Epidermal melanocyte (primary cell): ENCODE data around the gene SMIM22.

ENCODE experiments used
- DNase-seq: peaks from one replicate; pipeline ENCODE4 v3.0.0; 2011; ENCODE audit warnings: low spot score; ENCODE audit not compliant: insufficient read length

Gene SMIM22, protein sequence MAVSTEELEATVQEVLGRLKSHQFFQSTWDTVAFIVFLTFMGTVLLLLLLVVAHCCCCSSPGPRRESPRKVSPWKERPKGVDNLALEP

GRCh38 chr16:4795181-4795827 is at the start of gene SMIM22:
Gene SMIM22 (plus strand): TSS chr16:4795369. CDS start chr16:4795735, 366 bp downstream.
- no peak for DNase-seq

DNA sequence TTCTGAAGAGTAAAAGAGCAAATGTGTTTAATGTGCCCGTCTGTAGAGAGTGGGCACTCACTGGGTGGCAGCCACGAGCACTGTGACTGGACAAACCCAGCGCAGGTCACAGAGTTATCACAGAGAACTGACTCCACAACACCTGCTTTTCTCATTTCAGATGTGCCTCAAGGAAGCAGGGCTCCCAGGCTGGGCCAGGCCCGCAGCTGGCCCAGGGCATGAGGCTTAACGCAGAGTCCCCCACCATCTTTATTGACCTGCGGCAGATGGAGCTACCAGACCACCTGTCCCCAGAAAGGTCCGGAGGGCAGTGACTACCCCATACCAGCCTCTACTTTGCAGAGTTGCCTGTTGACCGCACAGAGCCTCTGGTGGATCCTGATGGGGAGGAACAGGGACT is 49.0 kb upstream of the SMIM22 start:
- peak; percentile 3 for DNase-seq

GRCh38 chr16:4746991-4747574 is 48.1 kb upstream of the SMIM22 start:
- peak; percentile 16 for DNase-seq

GRCh38 chr16:4747906-4748681 is 47.1 kb upstream of the SMIM22 start:
- peak; percentile 4 for DNase-seq

- peak; percentile 5 for DNase-seq
Observed at GRCh38 chr16:4748682-4749411, 46.3 kb upstream of the SMIM22 start.

GRCh38 chr16:4749700-4750257 is 45.4 kb upstream of the SMIM22 start:
- DNase-seq = peak; percentile 3

DNA sequence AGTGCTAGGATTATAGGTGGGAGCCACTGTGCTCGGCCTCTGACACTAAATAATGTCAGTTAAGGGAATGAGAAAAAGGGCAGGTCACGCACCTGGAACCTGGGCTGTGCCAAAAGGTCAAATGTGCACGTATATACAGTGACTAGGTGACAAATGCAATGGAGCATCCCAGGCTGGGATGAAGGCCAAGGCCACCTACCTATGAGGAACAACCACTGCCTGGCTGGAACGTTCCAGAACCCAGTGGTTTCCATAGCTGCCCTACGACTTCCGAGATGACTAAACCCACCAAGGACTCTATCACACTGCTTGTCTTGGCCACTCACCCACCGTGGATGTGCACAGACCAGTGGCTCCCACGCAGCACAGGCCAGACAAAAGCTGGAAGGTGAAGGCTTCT is 44.3 kb upstream of the SMIM22 start:
- DNase-seq = peak; percentile 7

GRCh38 chr16:4752351-4753100 is 42.6 kb upstream of the SMIM22 start:
- DNase-seq = peak; percentile 4

- no peak for DNase-seq
Observed at GRCh38 chr16:4753227-4753626, 41.9 kb upstream of the SMIM22 start.

GRCh38 chr16:4754865-4755264 is 40.3 kb upstream of the SMIM22 start:
- DNase-seq = no peak

DNA sequence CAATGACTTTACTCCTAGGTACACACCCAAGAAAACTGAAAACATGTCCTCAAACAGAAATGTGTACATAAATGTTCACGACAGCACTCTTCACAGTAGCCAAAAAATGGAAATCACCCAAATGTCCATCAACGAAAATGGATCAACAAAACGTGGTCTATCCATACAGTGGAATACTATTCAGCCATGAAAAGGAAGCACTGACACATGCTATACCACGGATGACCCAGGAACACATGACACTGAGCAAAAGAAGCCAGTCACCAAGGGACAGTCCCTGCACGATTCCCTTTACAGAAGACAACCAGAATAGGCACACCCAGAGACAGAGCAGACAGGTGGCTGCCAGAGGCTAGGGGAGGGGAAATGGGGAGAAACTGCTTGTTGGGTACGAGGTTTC is 39.5 kb upstream of the SMIM22 start:
- DNase-seq = no peak

DNA sequence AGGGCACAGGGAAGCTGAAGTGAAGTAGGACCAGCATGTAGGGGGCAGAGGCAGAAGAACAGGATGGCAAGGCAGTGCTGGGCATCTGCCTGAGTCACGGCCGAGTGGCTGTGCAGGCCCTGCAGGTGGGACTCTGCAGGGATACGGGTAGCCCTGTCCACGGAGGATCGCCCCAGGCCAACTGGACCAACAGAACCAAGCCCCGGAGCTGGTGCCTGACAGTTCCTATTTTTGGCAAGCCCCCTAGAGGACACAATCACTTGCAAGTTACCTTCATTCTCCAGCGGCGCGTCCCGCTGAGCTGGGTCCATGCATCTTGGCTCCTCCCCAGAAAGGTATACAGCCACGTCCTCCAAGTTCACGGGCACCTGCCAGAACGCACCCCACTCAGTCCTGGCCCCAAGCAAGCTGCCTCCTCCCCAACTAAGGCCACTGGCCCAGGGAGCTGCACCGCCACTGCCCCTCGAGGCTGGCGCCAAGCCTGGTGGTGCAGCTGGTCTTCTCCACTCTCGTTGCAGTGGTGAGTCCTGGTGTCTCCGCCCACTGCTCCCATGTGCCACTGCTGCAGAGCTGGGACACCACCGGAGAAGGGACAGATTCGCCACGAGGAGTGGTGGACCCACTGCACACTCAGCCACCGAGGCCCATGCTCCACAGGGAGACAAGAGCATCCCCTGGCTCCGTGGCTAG is 34.8 kb upstream of the SMIM22 start:
- no peak for DNase-seq

DNA sequence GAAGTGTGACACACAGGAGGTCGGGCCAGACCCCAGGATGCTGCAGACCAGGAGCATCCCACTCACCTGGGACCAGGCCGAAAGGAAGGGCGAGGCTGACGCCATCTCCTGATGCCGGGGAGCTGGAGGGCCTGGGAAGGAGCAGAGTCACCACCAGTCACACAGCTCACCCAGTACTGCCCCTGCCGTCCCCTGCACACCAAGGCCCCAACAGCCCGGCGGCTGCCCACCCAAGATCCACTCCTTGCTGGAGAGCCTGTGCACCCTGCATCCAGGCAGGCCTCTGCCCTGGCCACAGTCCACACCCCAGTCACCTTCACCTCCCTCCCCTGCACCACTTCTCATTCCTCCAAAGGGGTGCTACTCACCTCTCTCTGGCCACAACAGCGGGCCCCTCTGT is 33.0 kb upstream of the SMIM22 start:
- DNase-seq = no peak

DNA sequence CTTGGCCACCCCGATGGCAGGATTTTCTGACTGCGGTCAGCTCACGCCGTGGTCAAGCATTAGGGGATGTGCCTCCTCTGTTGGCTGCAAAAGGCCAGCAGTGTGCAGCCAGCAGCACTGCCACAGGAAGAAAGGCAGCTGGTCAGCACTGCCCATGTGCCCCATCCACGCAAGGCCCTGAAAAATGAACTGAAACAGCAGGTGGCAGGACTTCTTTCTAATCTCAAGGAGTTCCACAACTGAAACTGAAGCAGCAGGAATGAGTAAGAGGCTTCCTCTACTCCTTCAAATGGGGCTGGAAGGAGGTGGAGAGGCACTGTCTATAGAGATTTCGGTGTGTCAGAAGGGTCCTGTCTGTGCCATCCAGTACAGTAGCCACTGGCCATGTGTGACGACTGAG is 31.4 kb upstream of the SMIM22 start:
- no peak for DNase-seq

DNA sequence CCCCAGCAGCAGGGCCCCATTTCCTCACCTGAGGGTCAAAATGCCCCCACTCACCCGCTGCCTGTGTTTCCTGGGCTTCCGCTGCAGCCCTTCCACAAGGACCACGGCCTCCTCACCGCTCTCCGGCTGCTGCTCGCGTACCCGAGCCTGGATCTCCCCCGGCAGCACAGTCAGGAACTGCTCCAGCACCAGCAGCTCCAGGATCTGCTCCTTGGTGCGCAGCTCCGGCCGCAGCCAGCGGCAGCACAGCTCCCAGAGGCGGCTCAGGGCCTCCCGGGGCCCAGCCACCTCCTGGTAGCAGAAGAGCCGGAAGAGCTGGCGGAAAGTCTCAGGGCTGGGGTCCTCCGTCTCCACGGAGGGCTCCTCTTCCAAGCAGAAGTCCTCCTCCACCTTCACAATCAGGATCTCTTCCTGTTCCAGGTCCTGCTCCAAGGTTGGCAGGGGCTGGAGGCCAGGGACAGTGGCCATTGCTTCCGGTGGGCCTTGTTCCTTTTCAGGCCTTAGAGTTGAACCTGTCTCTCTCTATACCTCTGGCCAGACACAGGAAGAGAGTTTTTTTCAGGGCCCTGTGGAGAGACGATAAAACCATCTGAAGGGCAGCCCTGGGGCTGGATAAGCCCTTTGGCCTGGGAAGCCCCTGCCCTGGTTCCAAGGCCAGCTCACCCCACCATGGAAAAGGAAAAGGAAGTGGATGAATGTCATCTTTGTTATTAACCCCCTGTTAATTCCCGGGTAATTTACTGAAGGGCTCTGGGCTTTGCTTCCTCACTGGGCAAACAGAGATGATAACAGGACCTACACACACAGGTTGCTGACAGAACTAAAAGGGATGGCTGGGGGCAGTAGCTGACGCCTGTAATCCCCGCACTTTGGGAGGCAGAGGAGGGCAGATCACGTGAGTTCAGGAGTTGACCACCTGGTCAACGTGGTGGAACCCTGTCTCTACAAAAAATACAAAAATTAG is 29.4 kb upstream of the SMIM22 start:
- DNase-seq = no peak

GRCh38 chr16:4766875-4767628 is 28.1 kb upstream of the SMIM22 start, which contains the start of gene ZNF500:
Gene ZNF500 (minus strand): TSS chr16:4767162. CDS start chr16:4765978, 1,184 bp downstream.
- DNase-seq = peak; percentile 93

DNA sequence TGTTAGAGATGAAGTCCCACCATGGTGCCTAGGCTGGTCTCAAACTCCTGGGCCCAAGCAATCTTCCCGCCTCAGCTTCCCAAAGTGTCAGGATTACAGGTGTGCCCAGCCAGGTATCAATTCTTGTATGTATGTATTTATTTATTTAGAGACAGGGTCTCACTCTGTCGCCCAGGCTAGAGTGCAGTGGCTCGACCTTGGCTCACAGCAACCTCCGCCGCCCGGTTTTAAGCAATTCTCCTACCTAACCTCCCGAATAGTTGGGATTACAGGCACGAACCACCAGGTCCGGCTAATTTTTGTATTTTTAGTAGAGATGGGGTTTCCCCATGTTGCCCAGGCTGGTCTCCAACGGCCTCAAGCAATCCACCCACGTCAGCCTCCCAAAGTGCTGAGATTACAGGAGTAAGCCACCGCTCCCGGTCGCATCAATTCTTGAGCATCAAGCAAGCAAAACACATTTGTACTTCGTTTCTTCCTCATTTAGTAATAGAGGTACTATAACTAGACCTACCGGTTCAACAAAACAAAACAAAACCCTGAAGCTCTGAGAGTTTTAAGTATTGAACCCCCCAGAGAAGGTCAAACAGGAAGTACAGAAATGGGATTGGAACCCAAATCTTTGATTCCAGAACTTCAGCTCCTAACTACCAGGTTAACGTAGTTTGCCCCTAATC is 27.2 kb upstream of the SMIM22 start:
- no peak for DNase-seq
